ENCODE data around the gene AKR1B1.

AKR1B1 gene

GRCh38 chr7:134442441-134443220 lies 16.3 kb downstream of the AKR1B1 start:
- no peak for TF ChIP-seq CTCF (IDR thresholded peaks at IDR 0.05; ENCODE audit: insufficient read depth, low read depth, low read length, missing control alignments)
- no peak for DNase-seq (ENCODE audit: low read depth)
- H3K4me3 ChIP-seq (ENCODE audit: low read length), result no peak overlapping the region

- no peak for DNase-seq (ENCODE audit: low read depth)
- no peak for TF ChIP-seq CTCF (IDR thresholded peaks at IDR 0.05; ENCODE audit: insufficient read depth, low read depth, low read length, missing control alignments)
- H3K4me3 ChIP-seq (ENCODE audit: low read length), result no peak overlapping the region
These were observed 17.6 kb downstream of the AKR1B1 start for GRCh38 chr7:134441264-134441663.

GRCh38 chr7:134440476-134440875 lies 18.4 kb downstream of the AKR1B1 start:
- no peak overlapping the region for H3K4me3 ChIP-seq (ENCODE audit: low read length)
- TF ChIP-seq CTCF (IDR thresholded peaks at IDR 0.05; ENCODE audit: insufficient read depth, low read depth, low read length, missing control alignments), result no peak
- no peak for DNase-seq (ENCODE audit: low read depth)

- no peak for DNase-seq (ENCODE audit: low read depth)
- TF ChIP-seq CTCF (IDR thresholded peaks at IDR 0.05; ENCODE audit: insufficient read depth, low read depth, low read length, missing control alignments), result no peak
- no peak overlapping the region for H3K4me3 ChIP-seq (ENCODE audit: low read length)
These were observed 18.8 kb downstream of the AKR1B1 start for GRCh38 chr7:134440067-134440466.

- H3K4me3 ChIP-seq (ENCODE audit: low read length), result no peak overlapping the region
- no peak for TF ChIP-seq CTCF (IDR thresholded peaks at IDR 0.05; ENCODE audit: insufficient read depth, low read depth, low read length, missing control alignments)
- DNase-seq (ENCODE audit: low read depth), result no peak
These were observed 20.0 kb downstream of the AKR1B1 start for GRCh38 chr7:134438946-134439345.

GRCh38 chr7:134435161-134435920 lies 23.6 kb downstream of the AKR1B1 start:
- no peak for TF ChIP-seq CTCF (IDR thresholded peaks at IDR 0.05; ENCODE audit: insufficient read depth, low read depth, low read length, missing control alignments)
- H3K4me3 ChIP-seq (ENCODE audit: low read length), result no peak overlapping the region
- peak; percentile 83 for DNase-seq (ENCODE audit: low read depth)
